Measurements from ENCODE around the gene PRKAR2A. TPM values are rescaled to one million over a fixed set of nuclear protein-coding genes. Genes with fewer than 3 reads are reported as not detected.

PRKAR2A gene
- total and polyA plus RNA-seq, 2 donors (not counting 1 experiment from before 2014, with no cell fraction given) = 17.8 to 19.1 TPM

DNA sequence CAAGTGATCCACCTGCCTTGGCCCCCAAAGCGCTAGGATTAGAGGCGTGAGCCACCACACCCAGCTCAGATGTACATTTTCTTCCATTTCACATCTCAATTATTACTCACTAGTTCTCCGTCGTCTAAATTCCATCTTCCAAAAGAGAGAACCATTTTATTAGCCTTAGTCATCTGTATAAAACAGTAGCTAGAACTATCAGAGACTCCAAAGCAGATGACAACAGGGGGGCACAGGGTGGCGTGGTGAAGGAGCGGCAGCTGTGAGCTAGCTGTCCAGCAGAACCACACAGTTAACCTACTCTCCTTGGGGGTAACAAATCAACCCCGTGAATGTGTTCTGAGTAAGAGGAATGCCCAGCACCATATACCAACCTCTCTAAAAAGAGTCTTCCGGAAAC is 43.9 kb upstream of the PRKAR2A start:
- Histone ChIP-seq H3K79me2 (ENCODE audit: control insufficient read depth, insufficient read depth, low read length) (no peaks in the 10 kb centered on the region), H3K36me3 (ENCODE audit: control insufficient read depth, insufficient read depth, low read length) (no peaks in the 10 kb centered on the region), H3K27ac (ENCODE audit: insufficient read depth, low read length) (no peak overlapping the region), H3K4me3 (replicated peaks in 1 of 4; ENCODE audit: control extremely low read depth in 1 of 4, insufficient read depth in 1 of 4, low read depth in 3 of 4, low read length in 4 of 4) (no peak overlapping the region), H3K27me3 (ENCODE audit: control insufficient read depth, insufficient read depth, low read length) (no peaks in the 10 kb centered on the region), H3K4me1 (ENCODE audit: control insufficient read depth, extremely low read depth, insufficient read depth, low read length) (no peaks in the 10 kb centered on the region), H3K9me3 (ENCODE audit: control insufficient read depth, insufficient read depth, low read depth, low read length) (no peaks in the 10 kb centered on the region), H4K20me1 (ENCODE audit: control insufficient read depth, extremely low read depth, insufficient read depth, low read length) (no peaks in the 10 kb centered on the region), H2AFZ (ENCODE audit: low read length) (no peak overlapping the region), H3K4me2 (ENCODE audit: extremely low read depth, insufficient read depth, low read length) (no peak overlapping the region), H3K9ac (ENCODE audit: insufficient read depth, low read length) (no peak overlapping the region)
- DNase-seq (ENCODE audit: low read depth in 2 of 2) = no peak
- TF ChIP-seq CTCF (conservative IDR thresholded peaks at IDR 0.05 in 1 of 2, IDR thresholded peaks at IDR 0.05 in 1 of 2; ENCODE audit: low read depth in 1 of 2, low read length in 2 of 2) (no peak), EZH2 (IDR thresholded peaks at IDR 0.05; ENCODE audit: low read length, missing control alignments) (no peak)

GRCh38 chr3:48885753-48886152 is 38.1 kb upstream of the PRKAR2A start:
- H3K27me3 ChIP-seq (ENCODE audit: control insufficient read depth, insufficient read depth, low read length) = no peaks in the 10 kb centered on the region
- H2AFZ ChIP-seq (ENCODE audit: low read length) = no peak overlapping the region
- H3K4me3 ChIP-seq (replicated peaks in 1 of 4; ENCODE audit: control extremely low read depth in 1 of 4, insufficient read depth in 1 of 4, low read depth in 3 of 4, low read length in 4 of 4) = no peak overlapping the region
- no peak for DNase-seq (ENCODE audit: low read depth in 2 of 2)
- no peaks in the 10 kb centered on the region for H3K4me1 ChIP-seq (ENCODE audit: control insufficient read depth, extremely low read depth, insufficient read depth, low read length)
- H3K36me3 ChIP-seq (ENCODE audit: control insufficient read depth, insufficient read depth, low read length) = no peaks in the 10 kb centered on the region
- H3K9me3 ChIP-seq (ENCODE audit: control insufficient read depth, insufficient read depth, low read depth, low read length) = no peaks in the 10 kb centered on the region
- H3K4me2 ChIP-seq (ENCODE audit: extremely low read depth, insufficient read depth, low read length) = no peak overlapping the region
- H4K20me1 ChIP-seq (ENCODE audit: control insufficient read depth, extremely low read depth, insufficient read depth, low read length) = no peaks in the 10 kb centered on the region
- no peak overlapping the region for H3K9ac ChIP-seq (ENCODE audit: insufficient read depth, low read length)
- TF ChIP-seq EZH2 (IDR thresholded peaks at IDR 0.05; ENCODE audit: low read length, missing control alignments) (no peak), CTCF (conservative IDR thresholded peaks at IDR 0.05 in 1 of 2, IDR thresholded peaks at IDR 0.05 in 1 of 2; ENCODE audit: low read depth in 1 of 2, low read length in 2 of 2) (no peak)
- no peaks in the 10 kb centered on the region for H3K79me2 ChIP-seq (ENCODE audit: control insufficient read depth, insufficient read depth, low read length)
- H3K27ac ChIP-seq (ENCODE audit: insufficient read depth, low read length) = no peak overlapping the region

GRCh38 chr3:48881652-48882114 is 34.0 kb upstream of the PRKAR2A start:
- Histone ChIP-seq H3K27ac (ENCODE audit: insufficient read depth, low read length) (no peak overlapping the region), H4K20me1 (ENCODE audit: control insufficient read depth, extremely low read depth, insufficient read depth, low read length) (no peaks in the 10 kb centered on the region), H3K4me1 (ENCODE audit: control insufficient read depth, extremely low read depth, insufficient read depth, low read length) (no peaks in the 10 kb centered on the region), H3K79me2 (ENCODE audit: control insufficient read depth, insufficient read depth, low read length) (no peaks in the 10 kb centered on the region), H3K4me2 (ENCODE audit: extremely low read depth, insufficient read depth, low read length) (no peak overlapping the region), H3K36me3 (ENCODE audit: control insufficient read depth, insufficient read depth, low read length) (no peaks in the 10 kb centered on the region), H3K9ac (ENCODE audit: insufficient read depth, low read length) (no peak overlapping the region), H3K27me3 (ENCODE audit: control insufficient read depth, insufficient read depth, low read length) (no peaks in the 10 kb centered on the region), H2AFZ (ENCODE audit: low read length) (no peak overlapping the region), H3K4me3 (replicated peaks in 1 of 4; ENCODE audit: control extremely low read depth in 1 of 4, insufficient read depth in 1 of 4, low read depth in 3 of 4, low read length in 4 of 4) (no peak overlapping the region), H3K9me3 (ENCODE audit: control insufficient read depth, insufficient read depth, low read depth, low read length) (no peaks in the 10 kb centered on the region)
- TF ChIP-seq EZH2 (IDR thresholded peaks at IDR 0.05; ENCODE audit: low read length, missing control alignments) (no peak), CTCF (conservative IDR thresholded peaks at IDR 0.05 in 1 of 2, IDR thresholded peaks at IDR 0.05 in 1 of 2; ENCODE audit: low read depth in 1 of 2, low read length in 2 of 2) (no peak)
- no peak for DNase-seq (ENCODE audit: low read depth in 2 of 2)
